GM12878 (cell line): Measurements from ENCODE around the gene SLTM. TPM values are rescaled to one million over a fixed set of nuclear protein-coding genes. Genes with fewer than 3 reads are reported as not detected.
"Not testable (repeated sequence)": the region's sequence is repeated elsewhere in the genome, so short reads cannot be mapped to it uniquely, and the experiment has no call there.

Experiments used
- ATAC-seq: fragments of 200-7000 bp; cut with Tn5 transposase; 3 replicates; pipeline ENCODE4 v1.9.1; 2020; ENCODE audit warnings: mild to moderate bottlenecking, moderate library complexity
- BruUV-seq: library from RNA; stranded (reverse); fragments of 400-500 nt; replicated peaks from 2 replicates; lab custom pipeline; 2021; lab: Mats Ljungman, UMichigan
- CTCF ChIA-PET: fragments of 300-600 bp; sonication (Branson Sonifier 250); formaldehyde crosslinking; extraction: SDS; loops from one replicate; lab custom pipeline; 2021; ENCODE audit warnings: inconsistent platforms; lab: Yijun Ruan, JAX
- POLR2A ChIA-PET: fragments of 350-600 bp; formaldehyde crosslinking; extraction: SDS; loops from one replicate; lab custom pipeline; 2021; ENCODE audit warnings: inconsistent platforms; lab: Charles Lee
- RAD21 ChIA-PET: fragments of 300-600 bp; sonication (Branson Sonifier 250); formaldehyde crosslinking; loops from one replicate; lab custom pipeline; 2023; ENCODE audit warnings: antibody characterized with exemption; ENCODE audit not compliant: unreplicated experiment; lab: Charles Lee
- SMC1A ChIA-PET: fragments of 300-600 bp; sonication (Branson Sonifier 250); formaldehyde crosslinking; loops from one replicate; lab custom pipeline; 2023; ENCODE audit not compliant: unreplicated experiment, uncharacterized antibody; lab: Charles Lee
- DNase-seq: peaks from one replicate; pipeline ENCODE4 v3.0.0-alpha.2; 2011; ENCODE audit warnings: low read depth, low spot score
- FAIRE-seq: peaks from 3 replicates; lab custom pipeline; 2011; peaks lifted over from hg19 to GRCh38; lab: Jason Lieb, UNC
- H2AFZ ChIP-seq: 2 replicates; pipeline ENCODE4 v1.6.0; 2011; ENCODE audit warnings: low read depth, low read length, control low read depth; ENCODE audit not compliant: control insufficient read depth
- H3K27ac ChIP-seq: 2 replicates; pipeline ENCODE4 v1.5.1; 2011; ENCODE audit warnings: control low read depth; ENCODE audit not compliant: control insufficient read depth, insufficient read depth
- H3K27me3 ChIP-seq, 2 experiments: replicated peaks in 1 of 2; 2 replicates each; pipeline versions ENCODE4 v1.6.0 to v1.6.1; 2011; ENCODE audit warnings: low read length in 1 of 2; ENCODE audit not compliant: control insufficient read depth in 2 of 2, insufficient read depth in 2 of 2
- H3K36me3 ChIP-seq, 2 experiments: 2 replicates each; pipeline ENCODE4 v1.5.1; 2011; ENCODE audit warnings: low read length in 1 of 2; ENCODE audit not compliant: control insufficient read depth in 2 of 2, insufficient read depth in 2 of 2
- H3K4me1 ChIP-seq: 2 replicates; pipeline ENCODE4 v1.6.1; 2011; ENCODE audit warnings: mild to moderate bottlenecking, low read length, moderate library complexity, mixed read lengths; ENCODE audit not compliant: control insufficient read depth, insufficient read depth
- H3K4me2 ChIP-seq: 2 replicates; pipeline ENCODE4 v1.6.0; 2011; ENCODE audit warnings: control low read depth; ENCODE audit not compliant: control insufficient read depth, insufficient read depth
- H3K4me3 ChIP-seq: fragments of 200-600 bp; sonication (generic); 2 replicates; pipeline ENCODE4 v1.5.1; 2016
- H3K79me2 ChIP-seq: 2 replicates; pipeline ENCODE4 v1.6.0; 2011; ENCODE audit warnings: low read length; ENCODE audit not compliant: control insufficient read depth, insufficient read depth
- H3K9ac ChIP-seq: 2 replicates; pipeline ENCODE4 v1.8.0; 2011; ENCODE audit warnings: low read length, control low read depth, mixed read lengths; ENCODE audit not compliant: control insufficient read depth, insufficient read depth
- H3K9me3 ChIP-seq: replicated peaks from 3 replicates; pipeline ENCODE4 v1.5.1; 2011; ENCODE audit warnings: mild to moderate bottlenecking, low read length; ENCODE audit not compliant: control insufficient read depth, insufficient read depth
- H4K20me1 ChIP-seq: 2 replicates; pipeline ENCODE4 v1.6.0; 2011; ENCODE audit not compliant: control insufficient read depth, insufficient read depth
- WGBS: methylation state at CpG from one replicate; pipeline ENCODE4 v1.1.6; 2016; ENCODE audit warnings: low lambda C conversion rate; ENCODE audit not compliant: insufficient replicate concordance, insufficient coverage; ENCODE audit errors: missing lambda C conversion rate; 5-methylcytosine and 5-hydroxymethylcytosine counted together
- in situ Hi-C: fragments of 300-500 bp; cut with MboI; formaldehyde crosslinking; loops from 9 replicates; pipeline ENCODE4 v1.14.3; 2018; ENCODE audit warnings: mixed read lengths
- intact Hi-C: fragments of 100-400 bp; cut with micrococcal nuclease; formaldehyde crosslinking; loops from one replicate; pipeline ENCODE4 v1.14.2; 2022; ENCODE audit not compliant: unreplicated experiment
- polyA plus RNA-seq, 11 experiments: library from polyadenylated mRNA; depleted of rRNA in 4 of 11; unstranded in 6 of 11; stranded (reverse) in 5 of 11; fragments of >200 nt; fragmentation: Nextera tagmentation in 4 of 11; fragmentation: Illumina TruSeq in 1 of 11; extraction: Ambion mirVana in 4 of 11; extraction: Trizol in 1 of 11; gene quantifications; 1 replicate in 1 of 11; 2 replicates in 10 of 11; pipeline versions ENCODE4 v1.2.1 to v1.2.3, GENCODE V29; 2011 to 2016; ENCODE audit warnings: inconsistent platforms in 2 of 11, missing spikeins in 2 of 11, low read depth in 1 of 11
- total RNA-seq, 4 experiments: library from RNA; depleted of rRNA in 3 of 4; stranded (reverse); fragments of >200 nt in 3 of 4; fragmentation: Illumina TruSeq in 1 of 4; extraction: Trizol in 1 of 4; gene quantifications; 2 replicates each; pipeline versions ENCODE4 v1.2.1 to v1.2.3, GENCODE V29; 2013 to 2021
- TF ChIP-seq, protein P1 (sequence below): fragments of 150-350 bp; IDR thresholded peaks from 2 replicates; pipeline ENCODE4 v1.6.1; 2016; ENCODE audit warnings: low read depth, low read length

SLTM gene
- total and polyA plus RNA-seq, 10 of the 15 experiments (the other 5 are each of a cell fraction or from before 2014, with no cell fraction given): 50.5 to 152 (median 90.9) TPM

GRCh38 chr15:58852347-58852746 lies 81.1 kb downstream of the SLTM start (continued):
- TF ChIP-seq, protein P1, sequence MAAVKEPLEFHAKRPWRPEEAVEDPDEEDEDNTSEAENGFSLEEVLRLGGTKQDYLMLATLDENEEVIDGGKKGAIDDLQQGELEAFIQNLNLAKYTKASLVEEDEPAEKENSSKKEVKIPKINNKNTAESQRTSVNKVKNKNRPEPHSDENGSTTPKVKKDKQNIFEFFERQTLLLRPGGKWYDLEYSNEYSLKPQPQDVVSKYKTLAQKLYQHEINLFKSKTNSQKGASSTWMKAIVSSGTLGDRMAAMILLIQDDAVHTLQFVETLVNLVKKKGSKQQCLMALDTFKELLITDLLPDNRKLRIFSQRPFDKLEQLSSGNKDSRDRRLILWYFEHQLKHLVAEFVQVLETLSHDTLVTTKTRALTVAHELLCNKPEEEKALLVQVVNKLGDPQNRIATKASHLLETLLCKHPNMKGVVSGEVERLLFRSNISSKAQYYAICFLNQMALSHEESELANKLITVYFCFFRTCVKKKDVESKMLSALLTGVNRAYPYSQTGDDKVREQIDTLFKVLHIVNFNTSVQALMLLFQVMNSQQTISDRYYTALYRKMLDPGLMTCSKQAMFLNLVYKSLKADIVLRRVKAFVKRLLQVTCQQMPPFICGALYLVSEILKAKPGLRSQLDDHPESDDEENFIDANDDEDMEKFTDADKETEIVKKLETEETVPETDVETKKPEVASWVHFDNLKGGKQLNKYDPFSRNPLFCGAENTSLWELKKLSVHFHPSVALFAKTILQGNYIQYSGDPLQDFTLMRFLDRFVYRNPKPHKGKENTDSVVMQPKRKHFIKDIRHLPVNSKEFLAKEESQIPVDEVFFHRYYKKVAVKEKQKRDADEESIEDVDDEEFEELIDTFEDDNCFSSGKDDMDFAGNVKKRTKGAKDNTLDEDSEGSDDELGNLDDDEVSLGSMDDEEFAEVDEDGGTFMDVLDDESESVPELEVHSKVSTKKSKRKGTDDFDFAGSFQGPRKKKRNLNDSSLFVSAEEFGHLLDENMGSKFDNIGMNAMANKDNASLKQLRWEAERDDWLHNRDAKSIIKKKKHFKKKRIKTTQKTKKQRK: no peak
- TF ChIP-seq, all 136 proteins: peak for 0

- FAIRE-seq, H3K4me2 ChIP-seq, POLR2A ChIA-PET, intact Hi-C loops, SMC1A ChIA-PET, BruUV-seq, H3K4me1 ChIP-seq, H3K36me3 ChIP-seq, H3K4me3 ChIP-seq, H3K79me2 ChIP-seq, H3K9ac ChIP-seq, H3K27ac ChIP-seq, H4K20me1 ChIP-seq, ATAC-seq, H3K27me3 ChIP-seq, H3K9me3 ChIP-seq, DNase-seq, H2AFZ ChIP-seq, in situ Hi-C loops: not testable (repeated sequence)
- ChIA-PET RAD21 (interaction anchor here (1.2 kb wide), 1 partner anchor 623 kb away, joined by 4 read pairs; no protein-coding TSS in a partner anchor), CTCF (interaction anchor here (0.6 to 2.4 kb wide), 3 partner anchors 9 to 47 kb away, joined by 3 to 10 read pairs (median 6); no protein-coding TSS in a partner anchor)
- WGBS: 100% methylated on average over 3 of the region's 3 CpGs
These were observed 82.3 kb downstream of the SLTM start for GRCh38 chr15:58851205-58851604.
